Measurements from ENCODE around the gene NRXN3. TPM values are rescaled to one million over a fixed set of nuclear protein-coding genes. Genes with fewer than 3 reads are reported as not detected.

The NRXN3 gene
- total RNA-seq, 2 donors from 2014 or later = 1.2 to 7.8 TPM

DNA sequence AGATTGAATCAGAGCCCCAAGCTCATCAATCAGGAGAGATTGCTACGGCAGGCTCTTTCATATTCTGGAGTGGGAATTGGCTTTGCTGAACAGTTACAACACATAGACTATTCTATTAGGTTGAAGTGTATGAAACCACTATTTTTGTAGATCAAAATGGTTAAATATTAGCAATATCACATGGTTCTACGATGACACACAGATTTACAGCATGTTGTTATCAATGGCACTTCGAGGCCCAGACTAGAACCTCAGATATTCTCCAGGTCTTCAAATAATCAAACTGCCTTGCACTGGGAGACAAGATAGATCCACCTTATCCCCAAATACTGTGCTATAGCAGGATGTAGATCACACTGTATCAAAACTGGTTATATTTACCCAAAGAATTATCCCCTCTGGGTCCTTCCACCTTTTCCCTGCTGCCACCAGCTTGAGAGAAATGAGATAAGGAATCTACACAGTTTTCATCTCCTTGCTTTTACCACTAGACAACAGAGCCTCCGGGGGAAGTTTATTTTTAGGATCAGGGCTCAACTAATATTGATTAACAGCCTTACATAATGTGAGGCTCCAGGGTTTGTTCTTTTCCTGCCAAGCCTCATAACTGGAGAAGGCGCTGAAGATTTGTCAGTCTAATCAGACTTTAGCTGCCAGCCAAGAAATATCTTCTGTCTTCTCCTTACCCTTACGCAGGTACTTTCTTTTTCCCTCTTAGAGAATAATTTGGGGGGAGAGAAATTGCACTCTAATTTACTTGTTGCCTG, 1534.1 kb downstream of the NRXN3 start:
- Histone ChIP-seq H3K4me1 (no peaks in the 10 kb centered on the region), H3K9me3 (no peaks in the 10 kb centered on the region), H3K27me3 (no peaks in the 10 kb centered on the region), H3K36me3 (no peaks in the 10 kb centered on the region), H3K4me3 (no peak overlapping the region), H3K27ac (no peak overlapping the region), H3K9ac (ENCODE audit: low read depth in 2 of 2, low read length in 2 of 2) (no peak overlapping the region)
- intact Hi-C loops (cut with DNase I) = no loop called here
- TF ChIP-seq, protein P1, sequence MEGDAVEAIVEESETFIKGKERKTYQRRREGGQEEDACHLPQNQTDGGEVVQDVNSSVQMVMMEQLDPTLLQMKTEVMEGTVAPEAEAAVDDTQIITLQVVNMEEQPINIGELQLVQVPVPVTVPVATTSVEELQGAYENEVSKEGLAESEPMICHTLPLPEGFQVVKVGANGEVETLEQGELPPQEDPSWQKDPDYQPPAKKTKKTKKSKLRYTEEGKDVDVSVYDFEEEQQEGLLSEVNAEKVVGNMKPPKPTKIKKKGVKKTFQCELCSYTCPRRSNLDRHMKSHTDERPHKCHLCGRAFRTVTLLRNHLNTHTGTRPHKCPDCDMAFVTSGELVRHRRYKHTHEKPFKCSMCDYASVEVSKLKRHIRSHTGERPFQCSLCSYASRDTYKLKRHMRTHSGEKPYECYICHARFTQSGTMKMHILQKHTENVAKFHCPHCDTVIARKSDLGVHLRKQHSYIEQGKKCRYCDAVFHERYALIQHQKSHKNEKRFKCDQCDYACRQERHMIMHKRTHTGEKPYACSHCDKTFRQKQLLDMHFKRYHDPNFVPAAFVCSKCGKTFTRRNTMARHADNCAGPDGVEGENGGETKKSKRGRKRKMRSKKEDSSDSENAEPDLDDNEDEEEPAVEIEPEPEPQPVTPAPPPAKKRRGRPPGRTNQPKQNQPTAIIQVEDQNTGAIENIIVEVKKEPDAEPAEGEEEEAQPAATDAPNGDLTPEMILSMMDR (IDR thresholded peaks at IDR 0.05) = no peak
- no peak for DNase-seq

GRCh38 chr14:79705126-79705894, 1535.1 kb downstream of the NRXN3 start:
- peak; percentile 24 for DNase-seq

DNA sequence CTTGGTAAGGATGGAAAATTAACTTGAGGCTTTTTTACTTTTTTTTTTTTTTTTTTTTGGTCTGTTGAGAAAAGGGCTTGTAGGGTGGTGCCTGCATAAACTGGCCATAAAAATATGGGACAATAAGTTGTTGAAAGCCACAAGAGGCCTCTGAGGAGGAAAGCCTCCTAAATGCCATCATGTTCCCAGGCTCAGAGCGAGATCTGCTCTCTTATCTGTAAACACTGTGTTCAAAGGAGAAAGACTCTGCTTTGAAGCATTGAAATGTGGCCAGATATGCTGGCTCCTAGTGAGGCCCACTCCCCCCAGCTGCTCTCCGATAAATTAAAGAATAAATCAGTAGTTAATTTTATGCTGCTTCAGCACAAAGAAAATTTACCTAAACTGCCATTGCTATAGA, 1536.2 kb downstream of the NRXN3 start:
- peak; percentile 21 for DNase-seq
- no peaks in the 10 kb centered on the region for H3K27me3 ChIP-seq
- TF ChIP-seq, protein P1 (IDR thresholded peaks at IDR 0.05) = no peak
- no peak overlapping the region for H3K27ac ChIP-seq
- no peak overlapping the region for H3K9ac ChIP-seq (ENCODE audit: low read depth in 2 of 2, low read length in 2 of 2)
- no peaks in the 10 kb centered on the region for H3K9me3 ChIP-seq
- no peaks in the 10 kb centered on the region for H3K4me1 ChIP-seq
- intact Hi-C loops (cut with DNase I) = no loop called here
- H3K36me3 ChIP-seq = no peaks in the 10 kb centered on the region
- no peak overlapping the region for H3K4me3 ChIP-seq

More at GRCh38 chr14:79705126-79705894, 1535.1 kb downstream of the NRXN3 start:
- TF ChIP-seq, protein P1 (IDR thresholded peaks at IDR 0.05) = no peak
- Histone ChIP-seq H3K9ac (ENCODE audit: low read depth in 2 of 2, low read length in 2 of 2) (no peak overlapping the region), H3K9me3 (no peaks in the 10 kb centered on the region), H3K36me3 (no peaks in the 10 kb centered on the region), H3K27ac (no peak overlapping the region), H3K4me1 (no peaks in the 10 kb centered on the region), H3K27me3 (no peaks in the 10 kb centered on the region), H3K4me3 (no peak overlapping the region)
- intact Hi-C loops (cut with DNase I) = no loop called here

GRCh38 chr14:79708426-79709388, 1538.5 kb downstream of the NRXN3 start:
- no peak overlapping the region for H3K4me3 ChIP-seq
- intact Hi-C loops (cut with DNase I) = no loop called here
- no peak for DNase-seq
- no peaks in the 10 kb centered on the region for H3K36me3 ChIP-seq
- H3K27ac ChIP-seq = no peak overlapping the region
- H3K4me1 ChIP-seq = no peaks in the 10 kb centered on the region
- no peak overlapping the region for H3K9ac ChIP-seq (ENCODE audit: low read depth in 2 of 2, low read length in 2 of 2)
- no peaks in the 10 kb centered on the region for H3K27me3 ChIP-seq
- no peaks in the 10 kb centered on the region for H3K9me3 ChIP-seq
- TF ChIP-seq, protein P1 (IDR thresholded peaks at IDR 0.05) = no peak

GRCh38 chr14:79709573-79709972, 1539.4 kb downstream of the NRXN3 start:
- TF ChIP-seq, protein P1 (IDR thresholded peaks at IDR 0.05) = no peak
- Histone ChIP-seq H3K9me3 (no peaks in the 10 kb centered on the region), H3K36me3 (no peaks in the 10 kb centered on the region), H3K27ac (no peak overlapping the region), H3K27me3 (no peaks in the 10 kb centered on the region), H3K4me3 (no peak overlapping the region), H3K9ac (ENCODE audit: low read depth in 2 of 2, low read length in 2 of 2) (no peak overlapping the region), H3K4me1 (no peaks in the 10 kb centered on the region)
- DNase-seq = no peak
- intact Hi-C loops (cut with DNase I) = no loop called here

Measured in colonic mucosa (tissue), 4 donors.